ENCODE results near the gene TFAM.

TFAM gene

DNA sequence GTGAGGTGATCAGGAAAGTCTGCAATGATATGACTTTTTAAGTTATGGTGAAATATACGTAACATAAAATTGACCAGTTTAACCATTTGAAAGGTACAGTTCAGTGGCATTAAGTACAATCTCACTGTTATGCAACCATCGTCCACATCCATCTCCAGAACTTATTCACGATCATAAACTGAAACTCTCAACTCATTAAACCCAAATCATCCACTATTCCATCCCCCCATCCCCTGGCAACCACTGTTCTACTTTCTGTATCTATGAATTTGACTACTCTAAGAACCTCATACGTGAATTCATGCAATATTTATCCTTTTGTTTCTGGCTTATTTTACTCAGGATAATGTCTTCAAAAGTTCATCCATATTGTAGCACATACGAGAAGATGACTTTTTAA lies 48.4 kb downstream of the TFAM start:
- DNase-seq (ENCODE audit: low read depth in 2 of 2), result no peak

GRCh38 chr10:58435297-58435985 lies 50.2 kb downstream of the TFAM start:
- DNase-seq (ENCODE audit: low read depth in 2 of 2), result no peak

- no peak for DNase-seq (ENCODE audit: low read depth in 2 of 2)
Measured at GRCh38 chr10:58436071-58436470, 50.9 kb downstream of the TFAM start.

- no peak for DNase-seq (ENCODE audit: low read depth in 2 of 2)
Measured at GRCh38 chr10:58438340-58438871, 53.2 kb downstream of the TFAM start.

GRCh38 chr10:58438986-58439385 lies 53.8 kb downstream of the TFAM start:
- DNase-seq (ENCODE audit: low read depth in 2 of 2), result no peak

DNA sequence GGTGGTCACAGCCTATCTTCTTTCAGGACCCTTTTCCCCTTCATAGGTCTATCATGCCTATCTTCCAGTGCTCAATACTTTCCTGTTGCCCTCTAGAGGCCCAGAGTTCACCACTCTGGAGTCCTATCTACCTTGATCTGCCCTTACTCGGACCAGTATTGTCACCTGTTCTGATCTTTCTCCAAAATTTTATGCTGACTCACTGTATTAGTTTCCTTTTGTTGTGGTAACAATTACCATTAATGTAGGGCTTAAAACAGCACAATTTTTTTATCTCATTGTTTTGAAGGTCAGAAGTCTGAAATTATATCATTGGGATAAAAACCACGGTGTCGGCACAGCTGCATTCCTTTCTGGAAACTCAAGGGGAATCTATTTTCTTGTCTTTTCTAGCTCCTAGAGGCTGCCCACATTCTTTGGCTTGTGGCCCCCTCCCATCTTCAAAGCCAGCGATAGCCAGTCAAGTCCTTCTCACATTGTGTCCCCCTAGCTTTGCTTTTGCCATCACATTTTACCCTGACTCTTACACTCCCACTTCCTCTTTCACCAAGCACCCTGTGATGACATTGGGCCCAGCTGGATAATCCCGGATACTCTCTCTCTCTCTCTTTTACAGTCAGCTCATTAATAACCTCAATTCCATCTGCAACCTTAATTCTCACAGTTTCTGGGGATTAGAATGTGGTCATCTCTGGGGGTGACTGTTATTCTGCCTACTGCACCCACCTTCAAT lies 54.6 kb downstream of the TFAM start:
- DNase-seq (ENCODE audit: low read depth in 2 of 2), result no peak

- DNase-seq (ENCODE audit: low read depth in 2 of 2), result no peak
Measured at GRCh38 chr10:58440484-58440883, 55.3 kb downstream of the TFAM start.

GRCh38 chr10:58444321-58444720 lies 59.1 kb downstream of the TFAM start:
- no peak for DNase-seq (ENCODE audit: low read depth in 2 of 2)

DNA sequence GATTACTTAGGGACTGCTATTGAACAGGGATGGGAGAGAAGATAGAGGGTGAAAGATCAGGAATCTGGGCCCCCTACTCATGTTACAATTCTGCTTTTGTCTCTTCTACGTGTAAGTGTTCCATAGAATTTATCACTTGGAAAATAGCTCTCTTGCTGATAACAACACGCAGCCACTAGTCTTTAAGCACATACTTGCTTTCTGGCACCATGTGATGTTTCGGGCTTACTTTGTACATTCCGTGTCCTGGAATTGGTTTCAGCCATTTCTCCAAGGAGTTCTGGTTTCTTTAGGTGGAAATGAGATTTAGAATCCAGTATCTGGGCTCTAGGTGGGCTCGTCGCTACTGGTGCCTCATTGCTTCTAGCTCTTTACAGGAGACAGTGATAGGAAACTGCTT lies 59.7 kb downstream of the TFAM start:
- no peak for DNase-seq (ENCODE audit: low read depth in 2 of 2)

GRCh38 chr10:58448121-58448935 lies 63.1 kb downstream of the TFAM start:
- no peak for DNase-seq (ENCODE audit: low read depth in 2 of 2)

Data from activated CD8-positive, alpha-beta memory T cell treated with anti-CD3 and anti-CD28 coated beads for 4 hours (primary cell).